GM19023 (cell line): ENCODE data around the gene SLC35F4.
"Not testable (repeated sequence)": the region's sequence is repeated elsewhere in the genome, so short reads cannot be mapped to it uniquely, and the experiment has no call there.

Source experiments
- ATAC-seq: cut with Tn5 transposase; IDR thresholded peaks from one replicate; pipeline ENCODE4 v1.9.1; 2021; ENCODE audit warnings: mild to moderate bottlenecking, moderate library complexity; ENCODE audit not compliant: unreplicated experiment

The SLC35F4 gene

DNA sequence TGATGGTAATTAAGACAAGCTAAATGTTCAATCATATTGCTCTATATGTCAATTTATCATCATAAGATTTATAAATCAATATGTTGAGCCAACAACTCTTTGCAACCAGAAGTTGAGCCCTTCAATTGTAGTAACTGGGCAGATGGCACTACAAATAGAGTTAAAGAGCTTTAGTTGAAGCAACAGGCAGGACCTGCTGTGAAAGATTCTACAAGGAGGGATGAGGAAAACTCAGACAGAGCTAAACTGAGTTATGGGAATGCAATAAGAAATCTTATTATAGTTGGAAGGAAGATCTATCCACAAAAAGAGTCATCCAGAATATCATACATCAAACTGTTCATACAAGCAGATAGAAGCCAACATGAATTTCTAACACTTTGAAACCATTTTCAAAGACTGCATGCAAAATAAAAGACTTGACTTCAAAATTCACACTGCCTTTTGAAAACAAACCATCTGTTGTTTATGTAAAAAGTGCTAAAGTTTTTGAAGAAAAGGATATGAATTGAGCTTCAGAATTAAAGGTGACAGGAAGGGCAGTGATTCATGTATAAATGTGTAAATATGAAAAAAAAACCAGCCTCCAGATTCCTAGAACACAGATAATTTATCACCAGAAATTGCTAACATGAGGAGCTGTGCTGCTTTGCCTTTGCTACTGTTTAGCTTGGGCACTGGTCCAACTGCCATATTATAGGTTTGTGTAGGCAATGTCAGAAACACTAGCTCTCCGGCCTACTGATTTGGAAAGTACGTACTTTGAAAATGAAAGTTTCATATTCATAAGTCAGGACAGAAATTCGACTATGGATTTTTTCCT lies 133.2 kb downstream of the SLC35F4 start:
- no peak for ATAC-seq

GRCh38 chr14:57729208-57730187 lies 136.4 kb downstream of the SLC35F4 start:
- ATAC-seq, result no peak

DNA sequence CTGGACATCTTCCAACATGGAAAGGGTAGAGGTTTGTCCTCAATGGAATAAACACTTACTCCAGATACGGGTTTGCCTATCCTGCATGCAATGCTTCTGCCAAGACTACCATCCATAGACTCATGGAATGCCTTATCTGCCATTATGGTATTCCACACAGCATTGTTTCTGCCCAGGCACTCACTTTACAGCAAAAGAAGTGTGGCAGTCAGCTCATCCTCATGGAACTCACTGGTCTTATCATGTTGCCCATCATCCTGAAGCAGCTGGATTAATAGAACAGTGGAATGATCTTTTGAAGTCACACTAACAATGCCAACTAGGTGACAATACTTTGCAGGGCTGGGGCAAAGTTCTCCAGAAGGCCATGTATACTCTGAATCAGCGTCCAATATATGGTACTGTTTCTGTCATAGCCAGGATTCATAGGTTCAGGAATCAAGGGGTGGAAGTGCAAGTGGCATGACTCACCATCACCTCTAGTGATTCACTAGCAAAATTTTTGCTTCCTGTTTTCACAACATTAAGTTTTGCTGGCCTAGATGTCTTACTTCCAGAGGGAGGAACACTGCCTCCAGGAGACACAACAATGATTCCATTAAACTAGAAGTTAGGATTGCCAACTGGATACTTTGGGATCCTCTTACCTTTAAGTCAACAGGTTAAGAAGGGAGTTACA lies 140.4 kb downstream of the SLC35F4 start:
- no peak for ATAC-seq

DNA sequence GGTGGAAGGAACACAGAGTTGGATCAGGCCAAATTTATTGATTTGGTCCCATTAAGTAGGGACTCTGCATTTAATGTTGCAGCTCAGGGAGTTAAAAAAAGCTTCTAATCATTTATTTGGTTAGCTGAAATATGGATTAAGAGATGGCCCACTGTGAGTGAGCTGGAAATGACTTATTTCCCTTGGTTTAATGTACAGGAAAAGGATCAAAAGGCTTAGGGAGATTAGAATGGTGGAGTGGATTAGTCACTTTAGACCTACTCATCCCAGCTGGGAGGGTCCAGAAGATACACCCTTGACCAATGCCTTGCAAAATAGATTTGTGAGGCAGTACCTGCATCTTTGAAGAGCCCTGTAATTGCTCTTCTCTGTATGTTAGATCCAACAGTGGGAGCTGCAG lies 143.8 kb downstream of the SLC35F4 start:
- ATAC-seq, result not testable (repeated sequence)

- no peak for ATAC-seq
Measured at GRCh38 chr14:57714487-57714931, 151.4 kb downstream of the SLC35F4 start.

DNA sequence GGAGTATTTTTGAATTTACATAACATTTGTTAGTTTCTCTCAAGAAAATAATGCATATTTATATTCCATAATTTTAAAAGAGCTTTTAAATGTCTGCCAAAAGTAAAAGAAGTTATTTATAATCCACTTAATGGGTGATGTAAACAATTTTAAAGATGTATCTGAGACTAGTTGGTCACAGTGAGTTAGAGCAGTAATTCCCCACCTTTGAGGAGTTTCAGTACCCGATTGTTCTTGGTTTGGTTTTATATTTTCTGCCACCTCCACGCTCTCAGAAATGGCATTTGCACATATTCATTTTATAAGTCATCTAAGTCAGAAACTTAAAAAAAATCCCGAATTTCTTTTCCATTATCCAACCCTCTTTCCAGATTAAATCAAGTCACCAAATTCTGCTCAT lies 153.2 kb downstream of the SLC35F4 start:
- ATAC-seq, result no peak

- no peak for ATAC-seq
Measured at GRCh38 chr14:57712102-57712501, 153.8 kb downstream of the SLC35F4 start.

DNA sequence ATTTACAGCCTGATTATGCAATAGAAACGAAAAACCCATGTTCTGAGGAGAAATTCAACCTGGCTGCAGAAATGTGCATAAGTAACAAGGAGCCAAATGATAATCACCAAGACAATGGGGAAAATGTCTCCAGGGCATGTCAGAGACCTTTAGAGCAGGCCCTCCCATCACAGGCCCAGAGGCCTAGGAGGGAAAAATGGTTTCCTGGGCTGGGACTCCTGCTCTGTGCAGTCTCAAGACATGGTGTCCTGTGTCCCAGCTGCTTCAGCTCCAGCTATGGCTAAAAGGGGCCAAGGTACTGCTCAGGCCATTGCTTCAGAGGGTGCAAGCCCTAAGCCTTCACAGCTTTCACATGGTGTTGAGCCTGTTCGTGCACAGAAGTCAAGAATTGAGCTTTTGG lies 156.0 kb downstream of the SLC35F4 start:
- ATAC-seq, result no peak

GRCh38 chr14:57709086-57709485 lies 156.8 kb downstream of the SLC35F4 start:
- not testable (repeated sequence) for ATAC-seq

- no peak for ATAC-seq
Measured at GRCh38 chr14:57707219-57707618, 158.7 kb downstream of the SLC35F4 start.

DNA sequence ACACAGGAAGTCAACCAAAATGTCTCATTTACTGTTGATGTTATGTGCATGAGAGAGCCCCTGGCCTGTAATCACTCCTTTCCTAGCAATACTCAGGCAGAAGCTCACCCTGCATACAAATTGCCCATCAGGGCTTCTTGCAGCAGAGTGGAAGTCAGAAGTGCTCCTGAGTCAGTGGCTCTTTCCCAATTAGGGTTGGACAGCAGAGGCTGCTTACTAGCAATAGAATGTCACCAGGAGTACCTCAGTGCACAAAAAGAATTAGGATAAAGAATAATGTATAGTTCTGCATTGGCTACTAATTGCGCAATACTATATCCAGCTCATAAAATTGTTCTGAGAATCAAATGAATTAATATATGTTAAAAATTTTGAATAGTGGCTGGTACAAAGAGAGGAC lies 161.1 kb downstream of the SLC35F4 start:
- ATAC-seq, result no peak

GRCh38 chr14:57699947-57700346 lies 165.9 kb downstream of the SLC35F4 start:
- ATAC-seq, result no peak

DNA sequence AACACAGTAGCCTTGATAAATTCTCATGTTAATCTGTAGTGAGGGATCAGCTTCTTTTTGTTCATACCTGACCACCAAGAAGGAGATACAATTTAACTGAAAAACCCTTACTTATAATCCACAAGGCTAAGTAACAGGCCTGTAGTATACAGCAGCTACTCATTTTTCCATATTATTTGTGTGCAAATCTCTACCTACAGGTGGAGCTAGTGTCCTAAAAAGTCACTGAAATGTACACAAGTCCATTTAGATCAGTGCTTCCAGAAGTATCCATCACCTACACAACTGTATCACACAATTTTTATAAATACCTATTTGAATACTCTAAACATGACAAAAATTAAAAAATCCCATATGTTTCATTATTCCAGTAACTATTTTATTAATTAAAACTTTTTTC lies 173.2 kb downstream of the SLC35F4 start:
- no peak for ATAC-seq

DNA sequence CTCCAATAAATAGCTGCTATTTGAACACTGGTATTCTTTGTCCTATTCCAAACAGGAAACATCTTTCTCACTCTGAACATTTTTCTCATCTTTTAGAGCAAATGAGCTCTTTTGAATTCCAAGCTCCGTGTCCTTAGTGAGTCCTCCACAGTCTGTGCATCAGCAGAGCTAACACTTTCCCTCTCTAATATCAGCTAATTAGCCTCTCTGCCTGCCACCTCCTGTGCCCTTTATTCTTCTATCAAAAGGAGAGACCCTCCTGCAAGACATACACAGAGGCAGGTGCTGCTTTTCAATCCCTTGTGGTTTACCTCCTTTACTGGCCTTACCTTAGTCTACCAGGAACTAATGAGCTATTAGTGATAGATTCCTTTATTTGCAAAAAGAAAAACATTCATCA lies 178.5 kb downstream of the SLC35F4 start:
- ATAC-seq, result no peak

DNA sequence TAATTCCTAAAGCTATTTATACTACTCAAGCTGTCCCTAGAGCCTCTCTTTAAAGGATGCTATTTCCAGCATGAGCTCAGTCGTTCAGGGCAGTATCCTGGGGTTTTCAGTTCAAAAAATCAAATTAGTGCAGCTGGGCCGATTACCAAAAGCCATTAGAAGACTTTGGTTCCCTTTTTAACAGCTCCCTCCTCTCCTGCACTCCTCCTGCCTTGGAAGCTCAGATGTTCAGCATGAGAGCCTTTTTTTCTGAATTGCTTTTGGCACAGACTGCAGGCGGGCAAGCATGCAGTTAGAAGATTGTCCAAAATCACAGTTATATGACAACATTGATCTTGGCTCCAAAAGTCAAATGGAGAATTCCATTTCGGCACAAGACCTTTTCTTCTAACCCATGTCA lies 179.6 kb downstream of the SLC35F4 start:
- no peak for ATAC-seq

DNA sequence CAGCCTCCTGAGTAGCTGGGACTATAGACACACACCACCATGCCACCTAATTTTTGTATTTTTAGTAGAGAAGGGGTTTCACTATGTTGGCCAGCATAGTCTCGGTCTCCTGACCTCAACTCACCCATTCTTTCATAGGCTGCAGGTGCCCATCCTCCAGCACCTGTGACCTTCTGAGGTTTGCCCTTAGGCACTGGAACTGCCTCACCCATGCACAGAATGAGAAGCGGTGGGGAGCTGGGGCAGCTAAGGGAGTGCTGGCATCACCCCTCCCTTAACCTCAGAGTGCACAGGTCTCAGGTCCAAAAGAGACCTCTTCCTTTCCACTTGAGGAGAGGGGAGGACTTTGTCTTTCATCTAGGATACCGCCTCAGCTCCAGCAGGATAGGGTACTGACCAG lies 194.9 kb downstream of the SLC35F4 start:
- no peak for ATAC-seq

DNA sequence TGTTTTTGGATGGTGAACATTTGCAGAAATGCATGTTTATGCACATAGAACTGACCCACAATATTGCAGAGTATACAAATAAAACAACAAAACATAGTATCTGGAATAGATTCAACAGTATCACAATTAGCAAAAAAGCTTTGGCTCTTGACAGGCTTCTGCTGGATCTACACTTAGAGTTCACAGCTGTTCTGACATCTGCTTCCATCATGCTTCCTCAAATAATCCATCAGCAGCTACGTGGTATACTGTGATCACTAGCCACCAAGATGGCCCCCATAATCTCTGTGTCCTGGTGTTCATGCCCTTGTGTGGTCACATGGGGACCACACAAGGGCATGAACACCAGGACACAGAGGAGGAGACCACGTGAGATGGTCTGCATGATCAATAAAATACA lies 205.7 kb downstream of the SLC35F4 start:
- ATAC-seq, result no peak

DNA sequence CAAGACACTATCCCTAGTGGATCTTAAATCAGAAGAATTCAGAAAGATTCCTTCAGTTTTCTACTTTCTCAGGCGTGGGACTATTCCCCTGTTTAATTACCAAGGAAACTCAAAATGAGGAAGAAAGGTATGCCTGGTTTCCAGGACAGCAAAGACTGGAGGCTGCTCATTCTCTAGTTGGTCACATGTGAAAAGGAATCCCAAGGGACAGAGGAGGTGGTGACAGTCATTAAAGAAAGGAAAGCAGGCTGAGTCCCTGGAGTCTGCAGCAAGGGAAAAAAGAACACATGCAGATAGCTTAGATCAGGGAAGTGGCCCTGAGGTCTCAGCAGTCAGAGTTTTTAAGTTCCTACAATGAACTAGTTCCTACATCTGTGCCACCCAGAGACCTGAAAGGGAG lies 206.8 kb downstream of the SLC35F4 start:
- ATAC-seq, result no peak

DNA sequence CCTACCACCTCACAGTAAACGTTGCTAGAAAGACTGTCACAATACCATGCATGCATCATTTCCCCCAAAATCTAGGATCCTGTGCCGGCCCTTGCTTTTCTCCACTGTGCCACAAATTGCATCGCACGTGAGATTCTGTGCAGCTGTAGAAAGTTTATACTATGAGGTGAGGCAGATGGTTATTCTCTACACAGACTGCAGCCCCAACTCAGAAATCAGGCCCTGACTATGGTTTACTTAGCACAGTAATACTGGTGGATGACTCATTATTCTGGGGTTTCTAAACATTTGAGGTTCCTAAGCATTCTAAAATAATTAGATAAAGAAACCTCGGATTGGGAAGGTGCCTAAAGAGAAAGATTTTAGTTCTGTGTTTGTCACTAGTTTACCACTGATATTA lies 208.4 kb downstream of the SLC35F4 start:
- no peak for ATAC-seq

GRCh38 chr14:57656853-57657252 lies 209.0 kb downstream of the SLC35F4 start:
- no peak for ATAC-seq

DNA sequence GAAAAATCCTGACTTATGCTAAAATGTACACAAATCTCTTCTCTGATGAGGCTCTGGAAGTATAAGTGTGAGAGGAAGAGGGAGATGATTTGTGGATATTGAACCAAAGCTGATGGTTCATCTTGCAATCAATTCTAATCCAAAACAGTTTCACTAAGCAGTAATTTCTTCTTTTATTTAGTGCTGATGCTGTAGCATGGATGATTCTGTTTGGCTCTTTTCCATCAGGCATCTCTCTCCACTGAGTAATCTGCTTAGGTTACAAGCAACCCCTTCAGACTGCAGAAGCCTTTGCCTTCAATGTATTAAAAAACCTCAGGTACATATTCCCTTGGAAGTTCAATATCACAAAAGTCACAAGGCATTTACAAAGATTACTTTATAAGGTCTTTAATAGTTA lies 213.1 kb downstream of the SLC35F4 start:
- ATAC-seq, result no peak
